Measurements from ENCODE around the gene ACTL8. TPM values are rescaled to one million over a fixed set of nuclear protein-coding genes. Genes with fewer than 3 reads are reported as not detected.

Gene ACTL8
- total RNA-seq (not detected), polyA plus RNA-seq (not detected)
- long read RNA-seq, donor 1, result 0 reads
- long read RNA-seq, donor 2, result 0 reads

- peak; percentile 28 for DNase-seq
- no peaks in the 10 kb centered on the region for H3K36me3 ChIP-seq
- 58 to 64% (median 61%) methylated on average over 12 of the region's 12 CpGs for WGBS, 5 donors
- H3K4me1 ChIP-seq, result no peaks in the 10 kb centered on the region
- no peak within 1 kb of the TSS for H3K27ac ChIP-seq
- peaks cover 0 to 10% (median 0%) of the 10 kb centered on the region in 7 donors for H3K27me3 ChIP-seq (replicated peaks in 1 of 7)
- TF ChIP-seq POLR2A (IDR thresholded peaks at IDR 0.05) (no peak), CTCF (IDR thresholded peaks at IDR 0.05 in 8 of 11, conservative IDR thresholded peaks at IDR 0.05 in 3 of 11) (no peak), POLR2AphosphoS5 (IDR thresholded peaks at IDR 0.05) (no peak)
- no peak within 1 kb of the TSS for H3K4me3 ChIP-seq
- H3K9me3 ChIP-seq, result peaks cover 17 to 68% (median 67%) of the 10 kb centered on the region in 8 donors
- intact Hi-C loops (cut with DNase I; ENCODE audit: low total_unique reads), result no loop called here
Measured at GRCh38 chr1:17755120-17755519, at the start of gene ACTL8. Gene ACTL8 (plus strand): TSS chr1:17755333. CDS start chr1:17823009, 67,676 bp downstream.

GRCh38 chr1:17706445-17706844 lies 48.7 kb upstream of the ACTL8 start:
- intact Hi-C loops (cut with DNase I; ENCODE audit: low total_unique reads), result no loop called here
- Histone ChIP-seq H3K27me3 (replicated peaks in 1 of 7) (peaks cover 0 to 14% (median 0%) of the 10 kb centered on the region in 7 donors), H3K27ac (no peak overlapping the region), H3K36me3 (no peaks in the 10 kb centered on the region), H3K4me1 (no peaks in the 10 kb centered on the region), H3K9me3 (peaks cover 0 to 10% (median 2%) of the 10 kb centered on the region in 8 donors), H3K4me3 (no peak overlapping the region)
- DNase-seq, result no peak
- 69 to 79% (median 77%) methylated on average over 10 of the region's 10 CpGs for WGBS, 5 donors
- TF ChIP-seq CTCF (IDR thresholded peaks at IDR 0.05 in 8 of 11, conservative IDR thresholded peaks at IDR 0.05 in 3 of 11) (no peak), POLR2AphosphoS5 (IDR thresholded peaks at IDR 0.05) (no peak), POLR2A (IDR thresholded peaks at IDR 0.05) (no peak)

- WGBS, 5 donors, result 79 to 96% (median 90%) methylated on average over 3 of the region's 3 CpGs
- no peak overlapping the region for H3K27ac ChIP-seq
- no peaks in the 10 kb centered on the region for H3K36me3 ChIP-seq
- TF ChIP-seq POLR2A (IDR thresholded peaks at IDR 0.05), result no peak
- no peaks in the 10 kb centered on the region for H3K4me1 ChIP-seq
- H3K27me3 ChIP-seq (replicated peaks in 1 of 7), result peaks cover 0 to 14% (median 0%) of the 10 kb centered on the region in 7 donors
- H3K4me3 ChIP-seq, result no peak overlapping the region
- DNase-seq, result no peak
- intact Hi-C loops (cut with DNase I; ENCODE audit: low total_unique reads), result no loop called here
- peaks cover 0 to 12% (median 2%) of the 10 kb centered on the region in 8 donors for H3K9me3 ChIP-seq
Measured at GRCh38 chr1:17709981-17710380, 45.2 kb upstream of the ACTL8 start.

GRCh38 chr1:17710889-17711576 lies 44.1 kb upstream of the ACTL8 start:
- H3K4me1 ChIP-seq, result no peaks in the 10 kb centered on the region
- 57 to 80% (median 70%) methylated on average over 4 of the region's 4 CpGs for WGBS, 5 donors
- no peaks in the 10 kb centered on the region for H3K36me3 ChIP-seq
- H3K27ac ChIP-seq, result no peak overlapping the region
- H3K9me3 ChIP-seq, result peaks cover 0 to 12% (median 2%) of the 10 kb centered on the region in 8 donors
- DNase-seq, result no peak
- no peak overlapping the region for H3K4me3 ChIP-seq
- intact Hi-C loops (cut with DNase I; ENCODE audit: low total_unique reads), result no loop called here
- TF ChIP-seq POLR2AphosphoS5 (IDR thresholded peaks at IDR 0.05), result no peak
- TF ChIP-seq CTCF (IDR thresholded peaks at IDR 0.05 in 8 of 11, conservative IDR thresholded peaks at IDR 0.05 in 3 of 11), result no peak
- peaks cover 0 to 14% (median 0%) of the 10 kb centered on the region in 7 donors for H3K27me3 ChIP-seq (replicated peaks in 1 of 7)
